ENCODE measurements around the gene OLFM2.
A peak's percentile ranks its signal among the peaks of the same experiment; 100 is the strongest.
"Not testable (repeated sequence)": the region's sequence is repeated elsewhere in the genome, so short reads cannot be mapped to it uniquely, and the experiment has no call there.

OLFM2 gene

DNA sequence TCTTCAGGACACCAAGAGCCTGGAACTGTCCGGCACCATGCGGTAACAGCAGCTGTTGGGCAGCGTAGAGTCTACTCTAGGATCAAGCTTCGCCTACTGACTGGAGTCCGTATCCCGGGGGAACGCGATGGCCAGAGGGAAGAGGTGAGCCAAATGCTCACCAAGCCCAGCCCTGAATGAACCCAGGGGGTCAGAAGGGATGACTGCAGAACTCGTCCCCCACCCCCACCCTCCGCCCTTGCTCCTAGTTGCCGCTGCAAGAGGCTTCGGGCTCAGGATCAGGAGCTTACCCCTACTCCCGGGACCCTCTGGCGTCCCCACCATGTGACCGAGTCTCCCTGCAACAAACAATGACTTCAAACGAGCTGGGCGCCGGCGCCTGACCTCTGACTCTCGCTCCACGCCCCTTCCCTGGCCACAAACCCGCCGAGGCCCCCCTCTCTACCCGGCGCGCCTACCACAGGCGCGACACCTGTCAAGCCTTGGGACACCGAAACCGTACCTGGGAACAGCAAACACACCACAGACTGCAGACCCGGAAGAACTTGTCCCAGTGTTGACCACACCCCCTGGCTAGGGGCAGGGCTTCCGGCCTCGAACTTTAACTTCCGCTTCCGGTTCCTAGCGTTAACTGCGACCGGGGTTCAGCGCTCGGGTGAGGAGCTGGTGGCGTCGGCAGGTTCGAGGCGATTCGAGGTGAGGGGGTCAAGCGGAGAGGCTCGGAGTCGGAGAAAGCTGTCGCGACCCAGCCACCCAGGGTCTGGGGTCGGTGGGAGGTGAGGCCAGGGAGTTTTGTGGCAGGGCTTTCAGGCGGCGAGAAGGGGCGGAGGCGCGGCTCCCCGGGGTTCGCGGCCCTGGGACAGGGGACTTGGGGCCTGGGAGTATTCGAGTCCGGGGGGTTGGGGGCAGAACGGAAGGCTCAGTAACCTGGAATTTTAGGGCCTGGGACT lies 108.8 kb downstream of the OLFM2 start, which contains the start of gene UBL5:
Gene UBL5 (plus strand): TSS at position 630 of the 950 bp plus-strand sequence. CDS start 420 bp downstream, outside the sequence.
- peak; percentile 92 for DNase-seq

DNA sequence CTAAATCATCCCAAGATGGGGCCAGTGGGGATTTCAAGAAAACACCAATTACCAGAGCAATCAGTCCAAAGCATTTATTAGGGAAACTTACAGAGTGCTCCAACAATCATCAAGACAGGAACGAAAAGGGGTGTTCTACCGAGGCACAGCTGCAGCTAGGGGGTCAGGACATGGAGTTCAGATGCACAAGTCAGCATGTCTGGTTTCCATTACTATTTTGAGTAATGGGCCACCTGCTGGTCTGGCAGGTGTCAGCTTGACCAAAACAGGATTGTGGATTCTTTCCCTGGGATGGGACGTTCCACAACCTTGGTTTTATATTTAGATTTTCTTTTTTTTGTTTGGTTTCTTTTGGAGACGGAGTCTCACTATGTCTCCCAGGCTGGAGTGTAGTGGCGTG lies 112.5 kb downstream of the OLFM2 start:
- DNase-seq: no peak

DNA sequence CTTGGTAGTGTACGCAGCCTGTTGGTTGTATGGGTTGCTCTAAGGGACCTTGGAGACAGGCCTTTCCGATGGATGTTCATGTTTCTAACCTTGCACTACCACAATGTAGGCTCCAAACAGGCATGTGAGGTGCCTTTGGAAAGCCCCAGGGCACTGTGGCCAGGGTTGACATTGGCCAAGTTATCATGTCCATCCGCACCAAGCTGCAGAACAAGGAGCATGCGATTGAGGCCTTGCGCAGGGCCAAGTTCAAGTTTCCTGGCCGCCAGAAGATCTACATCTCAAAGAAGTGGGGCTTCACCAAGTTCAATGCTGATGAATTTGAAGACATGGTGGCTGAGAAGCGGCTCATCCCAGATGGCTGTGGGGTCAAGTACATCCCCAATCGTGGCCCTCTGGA lies 116.3 kb downstream of the OLFM2 start:
- not testable (repeated sequence) for DNase-seq

DNA sequence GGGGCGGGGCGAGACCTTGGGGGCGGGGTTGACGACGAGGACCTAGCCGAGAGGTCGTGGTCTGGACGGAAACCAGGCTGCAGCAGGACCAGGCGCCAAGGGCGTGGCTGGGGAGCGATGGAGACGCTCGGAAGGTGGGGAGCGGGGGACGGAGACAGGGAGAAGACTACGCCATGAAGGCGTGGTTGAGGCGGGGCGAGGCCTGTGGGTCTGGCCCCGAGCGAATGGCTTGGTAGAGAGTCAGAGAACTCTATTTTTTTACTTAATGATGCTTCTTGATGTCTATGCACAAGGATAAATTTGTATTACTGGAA lies 116.8 kb downstream of the OLFM2 start:
- DNase-seq: no peak

DNA sequence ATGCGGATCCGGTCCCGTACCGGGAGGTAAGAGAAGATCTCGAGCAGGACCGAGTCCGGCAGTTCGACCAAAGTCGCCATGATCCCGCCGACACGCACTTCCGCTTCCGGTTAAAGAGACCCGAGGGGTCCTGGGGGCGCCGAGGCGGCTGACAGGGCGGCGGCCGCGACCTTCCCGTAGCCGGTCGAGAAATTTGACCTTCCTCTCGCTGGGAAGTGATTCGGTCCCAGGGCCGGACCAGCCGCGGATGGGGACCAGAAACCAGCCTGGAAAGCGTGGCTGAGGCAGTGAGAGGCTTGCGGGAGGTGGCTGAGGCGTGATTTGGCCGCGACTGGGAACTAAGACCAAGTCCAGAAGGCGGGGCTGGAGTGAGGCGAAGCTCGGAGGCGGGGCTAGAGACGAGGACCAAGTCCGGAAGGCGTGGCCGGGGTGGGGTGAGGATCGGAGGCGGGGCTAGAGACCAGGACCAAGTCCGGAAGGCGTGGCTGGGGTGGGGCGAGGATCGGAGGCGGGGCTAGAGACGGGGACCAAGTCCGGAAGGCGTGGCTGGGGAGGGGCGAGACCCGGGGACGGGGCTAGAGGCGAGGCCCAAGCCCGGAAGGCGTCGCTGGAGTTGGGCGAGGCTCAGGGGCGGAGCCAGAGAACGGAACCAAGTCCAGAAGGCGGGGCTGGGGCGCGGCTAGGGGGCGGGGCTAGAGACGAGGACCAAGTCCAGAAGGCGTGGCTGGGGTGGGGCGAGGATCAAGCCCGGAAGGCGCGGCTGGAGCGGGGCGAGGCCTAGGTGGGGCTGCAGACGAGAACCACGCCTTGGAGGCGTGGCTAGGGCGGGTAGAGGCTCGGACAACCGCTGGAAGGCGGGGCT lies 117.3 kb downstream of the OLFM2 start, which contains the start of gene FBXL12:
Gene FBXL12 (minus strand): TSS at position 346 of the 862 bp plus-strand sequence. CDS start 266 bp downstream, at position 80.
- DNase-seq: peak; percentile 100

DNA sequence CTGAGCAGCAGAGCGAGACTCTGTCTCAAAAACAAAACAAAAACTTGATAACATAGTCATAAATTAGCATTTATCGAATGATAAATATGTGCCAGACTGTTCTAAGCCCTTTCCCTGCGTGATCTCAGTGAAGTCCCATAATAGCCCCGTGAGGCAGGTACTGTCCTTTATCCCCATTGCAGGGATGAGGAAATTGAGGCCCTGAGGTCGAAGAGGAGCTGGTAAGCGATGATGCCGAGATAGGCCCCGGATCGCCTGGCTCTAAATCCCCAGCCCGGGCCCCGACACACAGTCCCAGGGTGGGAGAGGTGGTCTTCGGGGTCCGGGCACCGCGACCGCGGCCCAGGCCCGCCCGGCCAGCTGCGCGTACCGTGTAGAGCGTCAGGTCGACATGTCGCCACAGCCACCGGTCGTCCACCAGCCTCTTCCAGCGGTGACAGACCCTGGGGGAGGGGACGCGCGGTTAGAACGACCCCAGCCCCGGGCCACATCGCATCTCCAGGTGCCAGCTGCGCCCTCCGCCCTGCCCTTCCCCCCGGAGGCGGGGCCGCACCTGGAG lies 118.1 kb downstream of the OLFM2 start:
- no peak for DNase-seq

DNA sequence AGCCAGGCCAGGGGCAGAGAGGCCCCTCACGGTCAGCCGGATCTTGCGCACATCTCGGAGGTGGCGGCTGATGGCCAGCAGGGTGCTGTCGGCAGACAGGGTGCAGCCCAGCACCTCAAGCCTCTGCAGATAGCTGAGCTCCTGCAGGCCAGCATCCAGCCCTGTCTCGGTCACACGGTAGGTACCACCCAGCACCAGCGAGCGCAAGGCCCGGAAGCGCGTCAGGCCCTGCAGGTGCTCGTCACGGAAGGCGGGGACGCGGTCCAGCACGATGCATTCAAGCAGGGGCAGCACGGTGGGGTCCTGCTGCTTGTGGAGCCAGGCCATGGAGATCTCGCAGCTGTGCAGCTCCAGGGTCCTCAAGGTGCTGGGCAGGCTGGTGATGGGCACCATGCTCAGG lies 125.2 kb downstream of the OLFM2 start:
- no peak for DNase-seq

DNA sequence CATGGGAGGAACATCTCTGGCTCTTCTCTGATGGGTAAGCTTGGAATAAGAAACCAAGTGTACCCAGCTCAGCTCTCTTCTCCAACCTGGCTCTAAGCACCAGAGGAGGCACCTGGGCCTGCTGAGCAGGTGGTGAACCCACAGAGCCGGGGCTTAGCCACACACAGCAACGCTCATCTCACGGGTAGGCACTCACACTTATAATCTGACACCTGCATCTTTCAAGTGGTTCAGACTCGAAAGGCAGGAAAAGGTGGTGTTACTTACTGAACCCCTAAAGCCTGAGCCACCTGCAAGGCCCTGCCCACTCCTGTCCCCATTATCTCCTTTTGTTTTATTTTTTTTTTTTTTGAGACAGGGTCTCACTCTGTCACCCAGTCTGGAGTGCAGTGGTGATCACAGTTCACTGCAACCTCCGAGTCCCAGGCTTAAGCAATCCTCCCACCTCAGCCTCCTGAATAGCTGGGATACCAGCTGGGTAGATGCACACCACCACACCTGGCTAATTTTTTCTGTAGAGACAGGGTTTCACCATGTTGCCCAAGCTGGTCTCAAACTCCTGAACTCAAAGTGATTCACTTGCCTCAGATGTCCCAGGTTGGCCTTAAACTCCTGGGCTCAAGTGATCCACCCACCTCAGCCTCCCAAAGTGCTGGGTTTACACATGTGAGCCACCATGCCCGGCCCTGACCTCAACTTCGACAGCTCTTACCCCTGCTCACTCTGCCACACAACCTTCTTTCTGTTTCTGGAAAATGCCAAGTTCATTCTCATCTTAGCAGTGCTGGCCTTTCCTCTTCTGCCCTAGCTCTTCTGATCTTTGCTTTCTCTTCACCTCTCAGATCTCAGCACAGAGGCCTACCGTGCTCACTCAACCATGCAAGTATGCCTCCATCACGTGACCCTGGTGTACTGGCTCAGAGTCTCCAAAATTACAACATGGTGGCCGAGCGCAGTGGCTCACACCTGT lies 127.2 kb downstream of the OLFM2 start:
- no peak for DNase-seq

DNA sequence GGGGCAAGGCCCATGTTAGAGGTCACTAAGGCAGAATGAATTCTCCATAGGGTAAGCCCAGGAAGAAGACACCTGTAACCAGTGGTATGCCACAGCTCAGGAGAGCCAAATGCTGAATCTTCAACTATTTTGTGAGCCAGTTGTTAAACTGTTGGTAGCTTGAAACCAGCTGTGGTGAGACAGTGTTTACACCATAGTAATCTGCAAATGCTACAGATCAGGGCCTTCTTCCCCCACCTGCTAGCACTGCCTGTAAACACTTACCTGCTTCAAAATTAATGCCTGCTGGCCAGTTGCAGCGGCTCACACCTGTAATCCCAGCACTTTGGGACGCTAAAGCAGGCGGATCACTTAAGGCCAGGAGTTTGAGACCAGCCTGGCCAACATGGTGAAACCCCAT lies 129.5 kb downstream of the OLFM2 start:
- DNase-seq: no peak

Data from MV-4-11 (cell line).